ENCODE results near the gene RNU1-1. TPM values are rescaled to one million over a fixed set of nuclear protein-coding genes. Genes with fewer than 3 reads are reported as not detected.
"Not testable (repeated sequence)": the region's sequence is repeated elsewhere in the genome, so short reads cannot be mapped to it uniquely, and the experiment has no call there.

Gene RNU1-1
- total RNA-seq, 1 experiment from 2014 or later = 1,678 TPM

DNA sequence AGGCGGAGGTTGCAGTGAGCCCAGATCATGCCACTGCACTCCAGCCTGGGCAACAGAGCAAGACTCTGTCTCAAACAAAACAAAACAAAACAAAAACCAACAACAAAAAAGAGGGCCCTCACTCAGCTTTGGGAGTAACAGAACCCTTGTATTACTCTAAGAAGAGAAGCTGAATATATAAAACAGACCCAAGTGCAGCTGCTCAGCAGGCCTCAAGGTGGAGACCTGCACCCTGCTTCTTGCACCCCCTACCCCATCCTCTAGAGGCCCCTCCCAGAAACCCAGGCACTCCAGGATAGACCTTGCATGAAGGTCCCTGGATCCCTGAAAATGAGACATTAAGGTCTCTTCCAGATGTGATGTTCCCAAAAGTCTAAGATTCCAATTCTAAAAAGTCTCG is 39.2 kb downstream of the RNU1-1 start:
- H3K36me3 Mint-ChIP-seq (ENCODE audit: insufficient read depth, unreplicated experiment); CTCF ChIA-PET; DNase-seq; H3K27ac Mint-ChIP-seq (ENCODE audit: unreplicated experiment); H3K27me3 Mint-ChIP-seq (ENCODE audit: unreplicated experiment); H3K4me1 Mint-ChIP-seq (ENCODE audit: low read depth, unreplicated experiment); BruUV-seq (replicated peaks); H3K4me3 Mint-ChIP-seq (ENCODE audit: low read depth, unreplicated experiment); intact Hi-C loops (cut with micrococcal nuclease; ENCODE audit: unreplicated experiment); H3K9me3 Mint-ChIP-seq (ENCODE audit: low read depth, unreplicated experiment): not testable (repeated sequence)

DNA sequence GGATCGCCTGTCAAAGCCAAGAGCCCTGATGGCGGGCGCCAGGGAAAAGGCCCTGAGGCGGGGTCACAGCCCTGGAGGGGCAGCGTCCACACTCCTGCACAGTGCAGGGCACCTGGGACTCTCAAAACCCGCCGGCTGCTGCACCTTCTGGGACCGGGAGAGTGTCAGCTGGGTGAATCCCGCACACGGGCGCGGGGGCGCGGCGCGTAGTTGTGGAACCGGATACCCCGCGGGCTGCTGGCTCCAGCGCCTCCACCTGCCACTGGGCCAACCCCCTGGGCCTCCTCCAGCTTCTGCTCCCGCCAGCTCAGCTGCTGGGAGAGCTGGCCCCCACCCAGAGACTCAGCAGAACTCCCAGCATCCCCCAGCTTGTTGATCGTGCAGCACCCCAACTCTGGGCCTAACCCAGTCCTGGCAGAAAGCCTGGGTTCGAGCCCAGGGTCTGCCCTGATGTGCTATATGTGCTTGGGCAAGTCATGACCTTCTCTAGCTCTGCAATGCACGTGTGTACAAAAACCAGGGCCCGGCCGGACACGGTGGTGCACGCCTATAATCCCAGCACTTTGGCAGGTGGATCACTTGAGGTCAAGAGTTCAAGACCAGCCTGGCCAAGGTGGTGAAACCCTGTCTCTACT is 39.8 kb downstream of the RNU1-1 start:
- Mint-ChIP-seq H3K27ac (ENCODE audit: unreplicated experiment) (no peak overlapping the region), H3K9me3 (ENCODE audit: low read depth, unreplicated experiment) (no peaks in the 10 kb centered on the region), H3K4me1 (ENCODE audit: low read depth, unreplicated experiment) (no peaks in the 10 kb centered on the region), H3K4me3 (ENCODE audit: low read depth, unreplicated experiment) (no peak overlapping the region), H3K27me3 (ENCODE audit: unreplicated experiment) (no peaks in the 10 kb centered on the region), H3K36me3 (ENCODE audit: insufficient read depth, unreplicated experiment) (peaks cover 5% of the 10 kb centered on the region)
- intact Hi-C loops (cut with micrococcal nuclease; ENCODE audit: unreplicated experiment) = no loop called here
- no TSS peak for BruUV-seq (replicated peaks)
- DNase-seq = no peak
- CTCF ChIA-PET = no interaction called here
- TF ChIP-seq, protein P1, sequence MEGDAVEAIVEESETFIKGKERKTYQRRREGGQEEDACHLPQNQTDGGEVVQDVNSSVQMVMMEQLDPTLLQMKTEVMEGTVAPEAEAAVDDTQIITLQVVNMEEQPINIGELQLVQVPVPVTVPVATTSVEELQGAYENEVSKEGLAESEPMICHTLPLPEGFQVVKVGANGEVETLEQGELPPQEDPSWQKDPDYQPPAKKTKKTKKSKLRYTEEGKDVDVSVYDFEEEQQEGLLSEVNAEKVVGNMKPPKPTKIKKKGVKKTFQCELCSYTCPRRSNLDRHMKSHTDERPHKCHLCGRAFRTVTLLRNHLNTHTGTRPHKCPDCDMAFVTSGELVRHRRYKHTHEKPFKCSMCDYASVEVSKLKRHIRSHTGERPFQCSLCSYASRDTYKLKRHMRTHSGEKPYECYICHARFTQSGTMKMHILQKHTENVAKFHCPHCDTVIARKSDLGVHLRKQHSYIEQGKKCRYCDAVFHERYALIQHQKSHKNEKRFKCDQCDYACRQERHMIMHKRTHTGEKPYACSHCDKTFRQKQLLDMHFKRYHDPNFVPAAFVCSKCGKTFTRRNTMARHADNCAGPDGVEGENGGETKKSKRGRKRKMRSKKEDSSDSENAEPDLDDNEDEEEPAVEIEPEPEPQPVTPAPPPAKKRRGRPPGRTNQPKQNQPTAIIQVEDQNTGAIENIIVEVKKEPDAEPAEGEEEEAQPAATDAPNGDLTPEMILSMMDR (IDR thresholded peaks at IDR 0.05; ENCODE audit: unreplicated experiment) = no peak

- H3K27ac Mint-ChIP-seq (ENCODE audit: unreplicated experiment) = no peak overlapping the region
- TF ChIP-seq, protein P1 (IDR thresholded peaks at IDR 0.05; ENCODE audit: unreplicated experiment) = no peak
- H3K9me3 Mint-ChIP-seq (ENCODE audit: low read depth, unreplicated experiment) = no peaks in the 10 kb centered on the region
- intact Hi-C loops (cut with micrococcal nuclease; ENCODE audit: unreplicated experiment) = no loop called here
- no peaks in the 10 kb centered on the region for H3K36me3 Mint-ChIP-seq (ENCODE audit: insufficient read depth, unreplicated experiment)
- CTCF ChIA-PET = no interaction called here
- DNase-seq = no peak
- no peaks in the 10 kb centered on the region for H3K27me3 Mint-ChIP-seq (ENCODE audit: unreplicated experiment)
- no peaks in the 10 kb centered on the region for H3K4me1 Mint-ChIP-seq (ENCODE audit: low read depth, unreplicated experiment)
- BruUV-seq (replicated peaks) = no TSS peak
- no peak overlapping the region for H3K4me3 Mint-ChIP-seq (ENCODE audit: low read depth, unreplicated experiment)
Measured at GRCh38 chr1:16468558-16468957, 45.5 kb downstream of the RNU1-1 start.

DNA sequence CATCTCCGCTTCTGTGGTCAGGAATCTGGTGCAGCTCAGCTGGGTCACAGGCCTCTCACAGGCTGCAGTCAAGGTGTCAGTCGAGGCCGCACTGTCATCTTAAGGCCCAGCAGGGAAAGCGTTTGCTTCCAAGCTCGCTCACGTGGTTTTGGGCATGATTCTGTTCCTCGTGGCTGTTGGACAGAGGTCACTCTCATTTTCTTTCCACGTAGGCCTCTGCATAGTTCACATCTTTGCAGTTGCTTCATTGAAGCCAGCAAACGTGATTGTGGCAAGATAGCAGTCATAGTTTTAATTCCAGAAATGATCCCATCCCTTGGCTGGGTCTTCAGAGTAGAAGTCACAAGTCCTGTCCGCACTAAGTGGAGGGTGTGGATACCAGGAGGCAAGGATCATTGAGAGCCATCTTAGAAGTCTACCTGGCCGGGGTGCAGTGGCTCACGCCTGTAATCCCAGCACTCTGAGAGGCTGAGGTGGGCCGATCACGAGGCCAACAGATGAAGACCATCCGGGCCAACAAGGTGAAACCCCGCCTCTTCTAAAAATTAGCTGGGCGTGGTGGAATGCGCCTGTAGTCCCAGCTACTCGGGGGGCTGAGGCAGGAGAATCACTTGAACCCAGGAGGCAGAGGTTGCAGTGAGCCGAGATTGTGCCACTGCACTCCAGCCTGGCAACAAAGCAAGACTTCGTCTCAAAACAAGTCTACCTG is 49.0 kb downstream of the RNU1-1 start:
- CTCF ChIA-PET = no interaction called here
- no peak for DNase-seq
- Mint-ChIP-seq H3K27me3 (ENCODE audit: unreplicated experiment) (no peaks in the 10 kb centered on the region), H3K9me3 (ENCODE audit: low read depth, unreplicated experiment) (no peaks in the 10 kb centered on the region), H3K36me3 (ENCODE audit: insufficient read depth, unreplicated experiment) (peaks cover 10% of the 10 kb centered on the region), H3K4me1 (ENCODE audit: low read depth, unreplicated experiment) (no peaks in the 10 kb centered on the region), H3K27ac (ENCODE audit: unreplicated experiment) (no peak overlapping the region), H3K4me3 (ENCODE audit: low read depth, unreplicated experiment) (no peak overlapping the region)
- no TSS peak for BruUV-seq (replicated peaks)
- intact Hi-C loops (cut with micrococcal nuclease; ENCODE audit: unreplicated experiment) = no loop called here
- TF ChIP-seq, protein P1 (IDR thresholded peaks at IDR 0.05; ENCODE audit: unreplicated experiment) = no peak

Other genes starting within 250 kb of the RNU1-1 start
- 10.6 and 13.3 TPM in 2 replicates for gene FBXO42, start 161.8 kb downstream of the RNU1-1 start, total RNA-seq (2022)
- gene SZRD1, start 147.0 kb downstream of the RNU1-1 start, total RNA-seq (2022) = 95.9 and 107 TPM in 2 replicates
- gene SPATA21, start 76.9 kb downstream of the RNU1-1 start, total RNA-seq (2022) = not detected in 2 replicates
- 28.1 and 30.7 TPM in 2 replicates for gene NECAP2, start 73.6 kb downstream of the RNU1-1 start, total RNA-seq (2022)
- 26.4 and 27.8 TPM in 2 replicates for gene NBPF1, start 99.3 kb upstream of the RNU1-1 start, total RNA-seq (2022)
- 1,678 and 1,905 TPM in 2 replicates for gene RNU1-3, start 152.7 kb upstream of the RNU1-1 start, total RNA-seq (2022)
- gene RNU1-4, start 226.2 kb upstream of the RNU1-1 start, total RNA-seq (2022) = 1,678 and 1,905 TPM in 2 replicates